Posterior cingulate gyrus (tissue), 11 donors: Measurements from ENCODE around the gene SDK2.

Experiments used
- DNase-seq, 10 donors: peaks; one replicate each; pipeline versions ENCODE4 v3.0.0 to v3.0.0-alpha.2; 2020 to 2021; ENCODE audit warnings: mixed read lengths in 3 of 10
- intact Hi-C: fragments of 100-400 bp; cut with DNase I; formaldehyde crosslinking; loops from one replicate; pipeline ENCODE4 v1.15.1; 2023

Gene SDK2

DNA sequence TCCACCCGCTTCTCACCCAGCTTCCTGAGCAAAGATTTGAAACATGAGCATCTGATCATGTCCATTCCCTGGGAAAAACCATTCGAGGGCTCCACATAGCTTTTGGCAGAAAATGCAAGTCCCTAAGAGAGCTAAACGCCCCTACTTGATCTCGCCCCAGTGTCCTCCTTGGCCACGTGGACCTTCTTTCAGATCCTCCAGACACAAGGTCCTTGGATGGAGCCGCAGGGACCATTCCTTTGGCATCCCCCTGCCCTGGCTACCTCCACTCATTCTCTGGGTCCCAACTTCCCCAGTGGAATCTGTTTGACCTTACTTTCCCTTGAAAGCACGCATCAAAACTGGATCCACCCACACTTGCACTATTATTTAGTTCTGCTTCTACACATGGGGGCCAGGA lies 146.5 kb downstream of the SDK2 start:
- DNase-seq, result peak in 1 of 10 donors; percentile 46
- intact Hi-C loops, result no loop called here

DNA sequence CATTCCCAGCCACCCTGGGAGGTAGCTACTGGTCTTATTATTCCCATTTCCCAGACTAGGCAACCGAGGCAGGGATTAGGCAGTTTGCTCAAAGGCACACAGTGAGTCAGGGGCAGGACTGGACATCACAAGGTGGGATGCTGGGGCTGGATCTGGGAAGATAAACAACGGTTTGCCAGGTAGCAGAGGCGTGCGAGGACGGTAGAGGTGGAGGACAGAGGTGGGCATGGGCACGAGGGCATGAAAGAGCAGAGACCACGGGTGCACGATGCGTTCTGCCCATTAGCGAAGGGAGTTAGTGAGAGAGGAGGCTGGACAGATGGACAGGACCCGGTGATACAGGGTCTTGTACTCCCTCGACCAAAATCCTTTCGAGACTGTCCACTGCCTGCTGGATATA lies 148.0 kb downstream of the SDK2 start:
- intact Hi-C loops, result no loop called here

DNA sequence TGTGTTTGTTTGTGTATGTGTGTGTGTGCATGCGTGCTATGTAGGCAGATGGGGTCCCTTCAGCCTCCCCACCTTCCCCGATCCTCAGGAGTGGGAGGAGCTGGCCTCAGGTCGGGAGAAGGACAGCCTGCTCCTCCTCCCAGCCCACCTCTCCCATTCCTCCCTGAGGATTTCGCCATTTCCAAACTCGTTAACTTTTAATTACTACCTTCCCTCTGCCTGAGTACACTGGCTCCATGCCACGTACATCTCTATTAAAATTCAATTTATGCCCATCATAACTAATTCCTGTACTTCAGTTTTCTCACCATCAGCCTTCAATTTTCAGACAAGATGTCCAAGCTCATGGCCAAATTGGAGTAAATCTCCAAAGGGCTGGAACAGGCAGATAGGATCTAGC lies 148.6 kb downstream of the SDK2 start:
- intact Hi-C loops, result no loop called here

More for the DNA sequence above, 148.0 kb downstream of the SDK2 start:
- peak in 1 of 10 donors; percentile 48 for DNase-seq

DNA sequence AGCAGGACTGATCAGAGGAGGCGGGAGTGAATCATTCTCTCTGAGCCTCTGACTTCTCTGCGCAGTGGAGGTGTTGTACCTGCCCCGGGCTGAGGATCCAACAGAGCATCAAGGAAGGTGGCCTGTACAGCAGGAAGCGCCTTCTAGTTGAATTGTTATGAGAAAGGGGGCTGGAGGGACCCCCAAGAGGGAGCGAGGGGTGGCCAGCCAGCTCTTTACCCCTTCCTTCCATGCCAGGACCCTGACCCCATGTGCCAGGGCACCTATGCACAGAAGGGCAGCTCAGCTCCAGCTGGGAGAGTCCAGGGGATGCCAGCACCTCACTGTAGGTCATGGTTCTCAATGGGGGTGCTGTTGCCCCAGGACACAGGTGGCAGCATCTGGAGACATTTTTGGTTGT lies 149.3 kb downstream of the SDK2 start:
- peak in 1 of 10 donors; percentile 56 for DNase-seq
- intact Hi-C loops, result no loop called here

More for the DNA sequence above, 148.6 kb downstream of the SDK2 start:
- DNase-seq, result peak in 1 of 10 donors; percentile 18

DNA sequence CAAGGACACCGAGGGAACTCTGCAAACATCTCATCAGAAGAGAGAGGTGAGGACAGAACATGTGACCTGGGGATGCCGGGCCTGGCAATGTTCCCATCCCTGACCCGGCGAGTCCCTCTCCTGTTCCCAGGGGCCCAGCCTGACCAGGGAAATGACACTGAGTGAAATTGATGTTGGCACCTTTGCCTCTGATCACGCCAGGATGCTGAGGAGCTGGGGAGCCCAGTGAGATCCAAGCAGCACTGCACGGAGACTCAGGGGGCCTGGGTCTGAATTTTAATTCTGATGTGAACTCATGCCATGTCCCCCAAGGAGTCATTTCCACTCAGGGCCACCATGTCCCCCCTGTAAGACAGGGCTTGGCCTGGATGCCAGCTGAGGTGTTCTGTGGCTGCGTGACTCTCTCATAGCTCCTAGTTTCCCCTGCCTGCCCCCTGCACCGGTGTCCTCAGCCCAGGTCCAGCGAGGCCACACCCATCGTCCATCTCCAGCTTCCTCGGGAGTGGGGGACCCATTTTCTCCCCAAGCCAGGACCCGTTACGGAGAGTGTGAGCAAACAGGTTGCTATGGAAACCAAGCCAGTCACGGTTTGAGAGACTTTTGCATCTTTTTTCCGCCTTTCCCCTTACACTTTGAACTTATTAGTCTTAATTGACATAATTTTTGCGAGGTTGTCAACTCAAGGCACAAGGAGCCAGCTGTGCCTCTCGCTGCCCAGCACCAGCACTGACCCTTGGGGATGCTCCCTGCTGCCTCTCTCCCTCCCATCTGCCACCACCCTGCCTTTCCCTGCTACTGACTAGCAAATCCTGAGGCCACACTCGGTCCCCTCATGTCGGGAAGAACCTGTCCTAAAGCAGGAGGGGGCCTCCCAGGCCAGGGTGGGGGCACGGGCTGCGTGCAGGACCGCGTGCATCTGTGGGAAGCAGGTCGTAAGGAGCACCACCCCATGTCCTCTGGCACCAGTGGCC lies 150.0 kb downstream of the SDK2 start:
- DNase-seq, result peak in 1 of 10 donors; percentile 65
- intact Hi-C loops, result no loop called here

DNA sequence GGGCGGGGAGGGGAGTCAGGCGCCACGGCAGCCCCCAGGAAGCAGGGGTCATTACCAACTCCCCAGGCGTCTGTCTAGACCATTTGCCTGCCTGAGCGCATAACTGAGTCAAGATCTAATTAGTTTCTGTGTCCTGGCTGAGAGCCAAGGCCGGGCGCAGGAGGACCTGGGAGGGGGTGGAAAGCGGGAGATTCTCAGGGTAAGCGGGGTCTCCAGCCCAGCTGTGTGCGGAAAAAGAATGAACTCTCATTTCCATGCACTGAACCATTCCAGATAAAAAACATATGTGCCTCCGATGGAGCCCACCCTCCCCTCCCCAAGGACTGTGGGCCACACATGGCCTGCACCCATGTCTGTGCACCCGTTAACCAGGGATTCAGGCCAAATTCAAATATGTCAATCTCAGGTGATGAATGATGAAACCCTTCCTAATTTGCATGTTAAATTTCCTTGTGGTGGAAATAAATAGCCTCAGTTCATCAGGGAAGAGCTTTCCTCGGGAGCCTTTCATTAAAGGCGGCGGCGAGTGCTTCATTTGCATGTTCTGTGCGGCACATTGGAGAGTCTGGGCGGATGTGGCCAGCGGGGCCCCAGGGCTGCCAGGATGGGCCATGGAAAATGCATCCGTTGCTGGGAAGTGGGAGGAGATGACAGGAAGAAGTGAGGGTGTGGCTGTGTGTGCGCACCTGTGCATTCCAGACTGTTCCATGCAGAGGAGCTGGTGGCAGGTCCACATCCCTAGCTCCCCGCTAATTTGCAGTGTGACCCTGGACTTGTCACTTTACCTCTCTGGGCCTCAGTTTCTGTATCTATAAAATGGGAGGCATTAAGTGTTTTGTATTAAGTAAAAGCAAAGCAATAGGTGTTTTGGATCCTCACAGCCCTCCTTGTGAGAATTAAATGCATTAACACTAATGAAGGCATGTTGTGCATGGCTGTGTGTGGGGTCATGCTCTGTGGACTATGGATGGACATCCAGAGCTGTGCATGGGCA lies 151.1 kb downstream of the SDK2 start:
- DNase-seq, result peak in 1 of 10 donors; percentile 79
- intact Hi-C loops, result no loop called here

DNA sequence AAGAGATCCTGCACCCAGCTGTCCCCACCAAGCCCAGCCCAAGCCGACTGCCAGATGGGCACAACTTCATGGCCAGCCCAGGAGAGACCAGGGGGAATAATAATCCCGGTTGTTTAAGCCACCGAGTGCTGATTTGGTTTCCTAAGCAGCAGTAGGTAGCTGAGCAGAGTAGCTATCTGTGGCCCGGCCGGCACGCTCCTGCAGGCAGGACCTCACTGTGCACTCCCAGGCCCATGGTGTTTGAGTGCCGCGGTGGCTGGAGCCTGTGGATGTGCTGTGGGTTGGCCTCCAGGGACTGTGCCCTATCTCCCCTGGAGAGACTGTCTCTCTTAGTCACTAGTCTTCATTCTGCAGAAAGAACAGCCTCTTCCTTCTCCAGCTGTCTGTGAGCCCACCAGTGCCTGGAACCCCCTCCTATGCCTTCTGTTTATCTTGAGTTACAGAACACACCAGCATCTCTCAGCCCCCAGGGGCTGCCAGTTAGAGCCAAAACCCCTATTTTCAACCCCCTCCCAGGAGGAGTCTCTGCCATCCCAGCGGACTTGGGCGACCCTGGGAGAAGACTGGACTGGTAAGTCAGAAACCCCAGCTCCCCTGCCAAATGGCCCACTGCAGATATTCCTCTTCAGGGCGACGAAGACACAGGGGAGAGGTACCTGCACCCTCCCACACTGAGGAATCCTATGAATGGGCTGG lies 152.0 kb downstream of the SDK2 start:
- peak in 1 of 10 donors; percentile 59 for DNase-seq
- intact Hi-C loops, result no loop called here

DNA sequence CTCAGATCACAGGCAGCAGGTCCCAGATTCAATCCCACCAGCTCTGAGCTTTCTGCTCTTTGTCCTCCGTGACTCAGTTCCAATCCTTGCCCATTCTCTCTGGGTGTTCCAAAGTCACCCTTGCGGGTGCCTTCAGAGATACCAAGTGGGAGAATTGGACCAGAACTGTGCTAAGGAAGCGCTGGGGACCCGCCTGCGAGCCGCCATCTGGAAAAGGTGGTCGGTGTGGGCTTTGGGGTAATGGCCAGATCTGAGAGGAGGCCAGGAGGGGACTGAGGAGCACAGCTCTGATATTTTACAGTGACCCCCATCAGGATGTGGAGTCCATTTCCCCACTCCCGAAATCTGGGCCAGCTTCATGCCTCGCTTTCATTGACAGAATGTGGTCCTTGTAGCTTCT lies 152.6 kb downstream of the SDK2 start:
- peak in 1 of 10 donors; percentile 57 for DNase-seq
- intact Hi-C loops, result no loop called here

DNA sequence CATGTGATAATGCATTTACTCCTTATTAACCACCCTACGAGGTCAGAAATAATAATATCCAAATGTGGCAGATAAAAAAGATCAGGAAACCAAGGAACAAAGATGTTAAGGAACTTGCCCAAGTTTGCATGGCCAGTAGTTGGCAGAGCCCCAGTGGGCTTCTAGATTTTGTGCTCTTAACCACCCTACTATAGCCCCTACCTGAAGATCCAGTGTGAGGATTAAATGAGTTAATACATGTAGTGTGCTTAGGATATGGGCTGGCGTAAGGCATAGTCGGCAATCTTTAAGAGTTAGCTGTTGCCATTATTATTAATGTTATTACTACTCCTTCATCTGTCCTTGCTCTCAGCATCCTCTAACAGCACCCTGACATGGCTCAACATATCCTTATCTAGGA lies 153.4 kb downstream of the SDK2 start:
- intact Hi-C loops, result no loop called here
- peak in 2 of 10 donors; percentile 1 to 4 for DNase-seq

DNA sequence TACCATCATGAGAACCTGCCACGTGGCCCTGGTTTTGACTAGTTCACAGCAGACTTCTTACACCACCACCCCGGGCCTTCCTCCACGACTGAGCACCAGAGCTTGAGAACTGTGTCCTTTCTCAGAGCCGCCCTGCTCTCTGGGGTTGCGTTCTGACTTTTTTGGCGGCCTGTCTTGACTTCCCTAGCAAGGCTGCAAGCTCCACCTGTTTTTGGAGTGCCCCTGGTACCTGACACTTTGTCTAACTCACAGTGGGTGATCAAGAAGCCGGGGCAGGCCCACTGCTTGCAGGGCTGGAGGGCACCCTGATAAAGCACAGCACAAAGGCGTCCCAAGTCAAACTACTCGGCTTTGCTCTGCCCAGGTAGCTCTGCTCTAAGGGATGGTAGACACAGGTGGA lies 154.3 kb downstream of the SDK2 start:
- peak in 2 of 10 donors; percentile 36 to 61 for DNase-seq
- intact Hi-C loops, result no loop called here

DNA sequence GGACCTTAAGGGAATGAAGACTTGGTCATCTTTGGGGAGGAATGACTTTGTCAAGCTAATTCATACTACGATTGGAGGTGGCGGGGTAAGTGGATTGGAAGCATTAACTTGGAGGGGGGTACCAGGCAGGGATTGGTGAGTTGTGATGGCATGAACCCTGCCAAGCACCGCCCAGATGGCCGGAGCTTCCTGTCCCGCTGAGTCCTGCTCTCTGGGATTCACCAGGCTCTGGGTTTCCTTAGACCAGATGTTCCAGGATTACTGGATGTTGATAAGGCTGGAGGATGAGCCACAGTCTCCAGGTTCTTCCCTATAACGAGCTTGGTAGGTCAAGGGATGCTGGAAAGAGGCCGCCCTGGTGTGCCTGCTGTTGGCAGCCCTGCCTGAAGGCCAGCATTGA lies 154.9 kb downstream of the SDK2 start:
- peak in 1 of 10 donors; percentile 8 for DNase-seq
- intact Hi-C loops, result no loop called here

DNA sequence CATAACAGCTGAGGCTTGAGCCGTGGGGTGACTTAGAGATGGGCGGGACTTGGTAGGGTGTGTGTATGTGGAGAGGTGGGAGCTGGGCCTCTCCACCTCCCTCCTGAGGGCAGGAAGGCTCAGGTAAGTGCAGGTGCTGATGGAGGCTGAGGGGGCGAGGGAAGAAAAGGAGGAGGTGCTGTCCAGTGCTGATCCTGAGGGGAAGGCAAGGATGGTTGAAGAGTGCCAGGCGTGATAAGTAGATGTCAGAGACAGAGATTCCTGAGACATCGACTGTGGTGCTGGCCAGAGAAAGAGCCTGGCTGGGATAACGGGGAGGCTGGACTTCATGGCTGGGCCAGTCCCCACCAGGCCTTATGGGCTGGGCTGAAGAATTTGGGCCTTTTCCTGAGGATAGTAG lies 159.1 kb downstream of the SDK2 start:
- DNase-seq, result peak in 2 of 10 donors; percentile 17 to 26
- intact Hi-C loops, result no loop called here

DNA sequence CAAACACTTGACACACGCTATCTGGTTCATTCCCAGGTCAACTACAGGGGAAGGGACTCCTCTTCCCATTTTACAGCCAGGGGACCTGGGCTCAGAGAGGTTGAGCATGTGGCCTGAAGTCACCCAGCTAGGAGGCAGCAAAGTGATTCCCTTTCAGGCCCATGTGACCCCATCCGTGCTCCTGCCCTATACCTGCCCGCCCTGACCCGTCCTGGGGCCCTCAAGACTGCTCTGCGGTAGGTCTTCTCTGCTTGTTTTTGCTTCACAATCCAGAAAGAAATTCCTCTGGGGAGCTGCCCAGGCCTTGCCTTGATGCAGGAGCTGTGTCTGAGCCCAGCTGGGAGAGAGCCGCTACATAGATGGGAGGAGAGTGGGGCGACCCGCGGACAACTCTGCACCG lies 161.4 kb downstream of the SDK2 start:
- DNase-seq, result peak in 2 of 10 donors; percentile 39 to 48
- intact Hi-C loops, result no loop called here

DNA sequence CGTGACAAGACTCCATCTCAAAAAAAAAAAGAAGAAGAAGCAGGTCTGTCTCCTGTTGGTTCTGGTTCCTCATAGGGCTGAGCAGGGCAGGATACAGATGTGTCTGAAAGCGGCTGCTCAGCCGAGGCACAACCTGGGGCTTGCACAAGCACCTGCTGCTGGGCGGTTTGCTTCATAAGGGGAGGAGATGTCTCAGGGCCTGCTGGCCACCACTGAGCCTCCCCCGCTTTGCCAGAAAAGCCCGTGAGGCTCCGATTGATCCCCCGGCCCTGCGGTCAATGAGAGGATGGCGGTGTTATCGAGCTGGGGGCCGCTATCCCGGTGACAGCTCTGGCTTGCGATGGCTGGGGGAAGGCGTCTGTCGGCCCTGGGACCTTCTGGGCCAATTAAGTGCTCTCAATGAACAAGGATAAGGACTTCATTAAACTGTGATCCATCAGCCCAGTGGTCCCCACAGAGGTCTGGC lies 162.0 kb downstream of the SDK2 start:
- DNase-seq, result peak in 2 of 10 donors; percentile 51 to 72
- intact Hi-C loops, result no loop called here

DNA sequence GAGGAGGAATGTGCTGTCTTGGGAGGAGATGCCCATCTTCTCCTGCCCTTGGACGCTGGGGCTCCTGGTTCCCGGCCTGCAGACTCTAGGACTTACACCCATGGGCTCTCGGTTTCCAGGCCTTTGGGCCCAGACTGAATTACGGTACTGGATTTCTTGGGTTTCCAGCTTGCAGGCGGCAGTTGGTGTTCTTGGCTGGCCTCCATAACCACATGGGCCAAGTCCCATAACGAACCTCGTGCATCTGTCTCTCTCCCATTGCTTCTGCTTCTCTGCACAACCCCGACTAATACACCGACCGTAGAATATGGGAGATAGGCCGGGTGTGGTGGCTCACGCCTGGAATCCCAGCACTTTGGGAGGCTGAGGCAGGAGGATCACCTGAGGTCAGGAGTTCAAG lies 162.6 kb downstream of the SDK2 start:
- intact Hi-C loops, result no loop called here
- peak in 6 of 10 donors; percentile 15 to 84 (median 45) for DNase-seq

DNA sequence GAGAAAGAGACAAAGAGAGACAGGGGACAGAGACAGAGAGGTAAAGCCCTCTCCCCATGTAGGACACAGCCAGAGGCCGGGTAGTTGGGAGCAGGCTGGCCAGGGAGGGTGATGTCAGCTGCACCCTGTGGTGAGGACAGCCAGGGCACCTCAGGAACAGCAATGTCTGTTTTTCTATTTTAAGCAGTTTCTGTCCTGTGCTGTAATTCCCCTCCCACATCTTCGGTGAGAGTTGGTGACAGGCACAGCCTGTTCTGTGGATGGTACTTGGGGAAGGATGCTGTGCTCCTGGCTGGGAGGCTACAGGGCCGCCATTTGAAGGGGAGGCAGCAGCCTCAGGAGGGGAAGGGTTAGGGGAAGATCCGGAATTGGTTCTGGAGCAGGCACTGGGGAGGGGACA lies 163.5 kb downstream of the SDK2 start:
- DNase-seq, result peak in 8 of 10 donors; percentile 20 to 91 (median 58)
- intact Hi-C loops, result no loop called here

DNA sequence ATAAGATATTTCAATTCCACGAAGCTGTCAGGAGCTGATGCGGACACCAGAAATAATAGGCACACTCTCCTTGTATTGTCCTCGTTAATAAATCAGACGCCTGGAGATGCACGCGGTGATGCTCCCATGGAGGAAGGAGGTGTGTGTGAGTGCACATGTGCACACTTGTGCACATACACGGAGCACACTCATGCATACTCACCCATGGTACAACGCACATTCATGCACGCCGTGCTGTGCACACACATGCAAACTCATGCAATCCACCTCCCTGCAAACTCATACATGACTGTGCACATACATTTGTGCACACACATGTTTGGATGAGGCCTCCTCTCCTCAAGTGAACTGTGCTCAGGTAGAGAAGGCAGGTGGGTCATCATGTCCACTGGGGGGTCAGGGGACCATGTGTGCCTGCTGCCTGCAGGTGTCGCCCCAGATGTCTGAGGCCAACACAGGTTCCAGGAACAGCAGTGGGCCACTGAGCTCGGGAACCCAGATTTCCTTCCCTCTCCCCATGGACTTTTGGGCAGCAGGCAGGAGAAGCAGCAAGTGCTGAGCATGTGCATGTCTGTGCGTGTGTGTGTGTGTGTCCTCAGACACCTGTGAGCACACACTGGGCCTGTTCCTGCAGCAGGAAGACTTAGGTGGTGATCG lies 165.3 kb downstream of the SDK2 start:
- DNase-seq, result peak in 1 of 10 donors; percentile 48
- intact Hi-C loops, result no loop called here

DNA sequence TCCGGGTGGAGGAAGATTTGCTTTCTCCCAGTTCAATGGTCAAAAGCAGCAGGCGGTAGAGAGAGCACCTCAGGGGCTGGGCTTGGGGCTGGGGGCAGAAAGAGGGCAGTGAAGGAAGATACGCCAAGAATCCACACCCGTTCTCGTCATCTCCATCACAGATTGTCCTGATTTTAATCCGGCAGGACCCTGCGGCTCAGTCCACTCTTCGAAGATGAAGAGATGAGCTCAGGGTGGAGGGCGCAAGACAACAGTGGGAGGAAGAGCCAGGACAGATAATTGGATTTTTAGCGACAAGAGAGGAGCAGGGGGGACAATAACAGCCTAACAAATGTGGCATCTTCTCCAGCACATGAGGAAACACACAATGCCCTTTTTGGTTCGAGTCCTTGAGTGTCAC lies 165.9 kb downstream of the SDK2 start:
- DNase-seq, result peak in 1 of 10 donors; percentile 30
- intact Hi-C loops, result no loop called here

DNA sequence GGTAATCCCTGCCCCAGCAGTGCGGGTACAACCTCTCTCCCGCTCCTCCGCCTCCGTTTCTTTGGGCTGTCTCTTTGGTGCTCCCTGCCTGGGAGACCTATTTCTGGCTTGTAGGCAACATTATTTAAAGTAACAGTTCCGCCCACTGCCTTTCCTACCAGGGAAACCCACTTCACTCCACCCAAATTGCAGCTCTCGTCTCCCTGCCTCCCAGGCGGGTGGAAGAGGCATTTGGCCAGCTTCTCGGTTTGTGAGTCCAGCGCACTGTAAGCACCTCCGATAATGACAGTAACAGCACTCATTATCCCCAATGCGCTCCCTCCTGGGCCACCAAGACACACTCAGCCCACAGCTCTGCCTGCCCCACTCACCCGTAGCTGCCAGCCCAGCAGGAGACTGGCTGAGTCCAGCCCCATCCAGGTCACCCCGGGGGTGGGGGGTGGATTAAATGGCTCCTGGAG lies 167.3 kb downstream of the SDK2 start:
- DNase-seq, result peak in 6 of 10 donors; percentile 18 to 87 (median 56)
- intact Hi-C loops, result no loop called here
